Urinary bladder (tissue), 4 donors: ENCODE results near the gene STAT5A. TPM values are rescaled to one million over a fixed set of nuclear protein-coding genes. Genes with fewer than 3 reads are reported as not detected.
"Not testable (repeated sequence)": the region's sequence is repeated elsewhere in the genome, so short reads cannot be mapped to it uniquely, and the experiment has no call there.

Experiments used
- DNase-seq: peaks from one replicate; pipeline ENCODE4 v3.0.0-alpha.2; 2015; ENCODE audit errors: extremely low spot score
- H3K27ac ChIP-seq: one replicate; pipeline ENCODE4 v1.5.1; 2013; ENCODE audit warnings: low read depth, mild to moderate bottlenecking, moderate library complexity
- H3K36me3 ChIP-seq: one replicate; pipeline ENCODE4 v1.6.1; 2013; ENCODE audit warnings: mild to moderate bottlenecking, moderate library complexity; ENCODE audit not compliant: insufficient read depth
- H3K4me1 ChIP-seq: one replicate; pipeline ENCODE4 v1.6.1; 2013; ENCODE audit warnings: mild to moderate bottlenecking, moderate library complexity; ENCODE audit not compliant: insufficient read depth
- H3K4me3 ChIP-seq: one replicate; pipeline ENCODE4 v1.5.1; 2013; ENCODE audit warnings: low read depth, low read length
- WGBS: extraction: QIAGEN DNeasy Blood & Tissue Kit; methylation state at CpG from one replicate; pipeline ENCODE4 v1.1.7; 2013; 5-methylcytosine and 5-hydroxymethylcytosine counted together
- polyA plus RNA-seq: library from polyadenylated mRNA; stranded (reverse); fragments of 200-250 nt; gene quantifications from one replicate; pipeline ENCODE4 v1.2.3, GENCODE V29; 2013
- total RNA-seq: library from RNA; depleted of rRNA; stranded (reverse); fragments of >200 nt; gene quantifications from one replicate; pipeline ENCODE4 v1.2.3, GENCODE V29; 2014
- donor health status: healthy with polysubstance abuse.
- donor health status: healthy.

STAT5A gene
- 14.9 TPM for total RNA-seq
- 34.0 TPM for polyA plus RNA-seq

DNA sequence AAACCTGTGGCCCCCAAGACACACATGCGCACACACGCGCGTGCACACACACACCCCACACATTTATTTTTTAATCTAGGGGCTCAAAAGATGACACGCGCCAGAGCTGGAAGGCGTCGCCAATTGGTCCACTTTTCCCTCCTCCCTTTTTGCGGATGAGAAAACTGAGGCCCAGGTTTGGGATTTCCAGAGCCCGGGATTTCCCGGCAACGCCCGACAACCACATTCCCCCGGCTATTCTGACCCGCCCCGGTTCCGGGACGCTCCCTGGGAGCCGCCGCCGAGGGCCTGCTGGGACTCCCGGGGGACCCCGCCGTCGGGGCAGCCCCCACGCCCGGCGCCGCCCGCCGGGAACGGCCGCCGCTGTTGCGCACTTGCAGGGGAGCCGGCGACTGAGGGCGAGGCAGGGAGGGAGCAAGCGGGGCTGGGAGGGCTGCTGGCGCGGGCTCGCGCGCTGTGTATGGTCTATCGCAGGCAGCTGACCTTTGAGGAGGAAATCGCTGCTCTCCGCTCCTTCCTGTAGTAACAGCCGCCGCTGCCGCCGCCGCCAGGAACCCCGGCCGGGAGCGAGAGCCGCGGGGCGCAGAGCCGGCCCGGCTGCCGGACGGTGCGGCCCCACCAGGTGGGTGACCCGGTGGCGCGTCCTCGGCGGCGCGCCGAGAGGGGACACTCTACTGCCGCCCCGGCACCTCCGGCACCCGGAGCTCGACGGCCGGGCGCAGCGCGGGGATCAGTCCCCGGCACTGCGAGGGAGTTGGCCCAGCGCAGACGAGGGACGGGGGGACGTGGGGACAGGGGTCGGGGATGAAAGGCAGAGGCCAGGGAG, at the start of gene STAT5A:
STAT5A (plus strand) TSS at position 522 of the 826 bp plus-strand sequence. CDS start 914 bp downstream, outside the sequence.
- Histone ChIP-seq H3K27ac (peak within 1 kb of the TSS; percentile 73), H3K4me1 (no peaks in the 10 kb centered on the region), H3K4me3 (peak within 1 kb of the TSS; percentile 85), H3K36me3 (no peaks in the 10 kb centered on the region)
- 4% methylated on average over 88 of the region's 88 CpGs for WGBS
- DNase-seq = no peak

DNA sequence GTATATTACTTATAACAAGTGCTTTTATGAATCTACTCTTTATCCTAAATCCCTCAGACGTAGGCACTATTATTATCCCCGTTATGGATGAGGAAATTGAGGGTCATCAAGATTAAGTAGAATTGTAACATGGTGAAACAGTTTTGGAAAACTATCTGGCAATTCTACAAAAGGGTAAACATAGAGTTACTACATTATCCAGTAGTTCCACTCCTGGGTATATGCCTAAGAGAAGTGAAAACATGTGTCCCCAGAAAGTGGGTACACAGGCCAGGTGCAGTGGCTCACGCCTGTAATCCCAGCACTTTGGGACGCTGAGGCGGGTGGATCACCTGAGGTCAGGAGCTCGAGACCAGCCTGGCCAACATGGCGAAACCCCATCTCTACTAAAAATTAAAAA, 48.7 kb upstream of the STAT5A start:
- not testable (repeated sequence) for H3K4me3 ChIP-seq, H3K4me1 ChIP-seq, DNase-seq, H3K27ac ChIP-seq, H3K36me3 ChIP-seq
- 85% methylated on average over 7 of the region's 7 CpGs for WGBS

GRCh38 chr17:42240201-42240600, 48.1 kb upstream of the STAT5A start:
- no peak for DNase-seq
- Histone ChIP-seq H3K4me1 (no peaks in the 10 kb centered on the region), H3K27ac (no peak overlapping the region), H3K36me3 (no peaks in the 10 kb centered on the region), H3K4me3 (no peak overlapping the region)
- 73% methylated on average over 5 of the region's 5 CpGs for WGBS

DNA sequence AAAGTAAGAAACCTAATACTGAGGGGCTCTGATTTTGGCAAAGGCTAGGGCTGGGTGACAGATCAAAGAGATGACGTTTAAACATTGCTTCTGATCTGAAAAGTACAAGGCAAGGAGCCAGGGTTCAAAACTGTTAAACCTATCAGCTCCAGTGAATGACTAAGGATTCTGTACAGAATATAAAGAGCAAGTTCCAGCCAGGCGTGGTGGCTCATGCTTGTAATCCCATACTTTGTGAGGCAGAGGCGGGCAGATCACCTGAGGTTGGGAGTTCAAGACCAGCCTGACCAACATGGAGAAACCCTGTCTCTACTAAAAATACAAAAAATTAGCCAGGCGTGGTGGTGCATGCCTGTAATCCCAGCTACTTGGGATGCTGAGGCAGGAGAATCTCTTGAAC, 47.4 kb upstream of the STAT5A start:
- not testable (repeated sequence) for H3K4me1 ChIP-seq, H3K36me3 ChIP-seq, H3K4me3 ChIP-seq, H3K27ac ChIP-seq, DNase-seq
- 78% methylated on average over 4 of the region's 4 CpGs for WGBS

- H3K36me3 ChIP-seq = no peaks in the 10 kb centered on the region
- H3K4me1 ChIP-seq = no peaks in the 10 kb centered on the region
- 96% methylated on average over 1 of the region's 1 CpG for WGBS
- H3K27ac ChIP-seq = no peak overlapping the region
- DNase-seq = no peak
- H3K4me3 ChIP-seq = no peak overlapping the region
Measured at GRCh38 chr17:42241871-42242270, 46.4 kb upstream of the STAT5A start.

DNA sequence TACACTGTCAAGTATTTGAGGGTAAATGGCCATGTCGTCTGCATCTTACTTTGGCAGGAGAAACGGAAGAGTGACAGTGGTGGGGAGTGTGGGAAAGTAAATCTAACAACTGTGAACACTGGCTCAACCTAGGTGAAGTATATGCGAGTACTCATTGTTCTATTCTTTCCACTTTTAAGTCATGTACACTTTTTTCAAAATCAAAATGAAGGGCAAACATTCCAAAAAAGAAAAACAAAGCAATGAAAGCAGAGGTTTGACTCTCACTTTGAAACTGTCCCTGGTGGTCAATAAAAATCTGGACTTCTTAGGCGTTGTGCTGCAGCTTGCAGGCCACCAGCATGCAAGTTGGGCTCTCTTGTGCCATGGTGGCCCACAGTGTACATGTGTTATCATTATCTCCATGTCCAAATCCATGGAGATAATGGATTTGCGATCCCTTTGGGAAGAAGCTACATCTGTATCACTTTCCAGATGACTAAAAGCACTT, 44.8 kb upstream of the STAT5A start:
- 75% methylated on average over 5 of the region's 5 CpGs for WGBS
- DNase-seq = no peak
- no peaks in the 10 kb centered on the region for H3K4me1 ChIP-seq
- no peaks in the 10 kb centered on the region for H3K36me3 ChIP-seq
- H3K27ac ChIP-seq = no peak overlapping the region
- H3K4me3 ChIP-seq = no peak overlapping the region

DNA sequence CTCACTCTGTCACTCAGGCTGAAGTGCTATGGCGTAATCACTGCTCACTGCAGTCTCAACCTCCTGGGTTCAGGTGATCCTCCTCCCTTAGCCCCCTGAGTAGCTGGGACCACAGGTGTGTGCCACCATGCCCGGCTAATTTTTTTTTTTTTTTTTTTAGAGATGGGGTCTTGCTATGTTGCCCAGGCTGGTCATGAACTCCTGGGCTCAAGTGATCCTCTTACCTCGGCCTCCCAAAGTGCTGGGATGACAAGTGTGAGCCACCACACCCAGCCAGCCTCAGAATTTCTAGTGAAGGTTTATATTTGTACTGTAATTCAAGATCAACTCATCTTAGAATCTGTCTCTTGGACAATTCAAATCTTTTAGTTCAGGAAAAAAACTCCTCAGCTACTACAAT, 44.2 kb upstream of the STAT5A start:
- H3K4me1 ChIP-seq, H3K27ac ChIP-seq: not testable (repeated sequence)
- 93% methylated on average over 3 of the region's 3 CpGs for WGBS

DNA sequence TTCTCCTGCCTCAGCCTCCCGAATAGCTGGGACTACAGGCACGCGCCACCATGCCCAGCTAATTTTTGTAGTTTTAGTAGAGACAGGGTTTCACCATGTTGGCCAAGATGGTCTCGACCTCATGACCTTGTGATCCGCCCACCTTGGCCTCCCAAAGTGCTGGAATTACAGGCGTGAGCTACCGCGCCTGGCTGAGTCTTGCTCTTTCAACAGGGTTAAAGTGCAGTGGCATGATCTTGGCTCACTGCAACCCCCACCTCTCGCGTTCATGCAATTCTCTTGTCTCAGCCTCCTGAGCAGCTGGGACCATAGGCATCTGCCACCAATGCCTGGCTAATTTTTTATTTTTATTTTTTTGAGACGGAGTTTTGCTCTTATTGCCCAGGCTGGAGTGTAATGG, 43.1 kb upstream of the STAT5A start:
- not testable (repeated sequence) for H3K36me3 ChIP-seq, DNase-seq, H3K4me3 ChIP-seq, H3K27ac ChIP-seq, H3K4me1 ChIP-seq
- 96% methylated on average over 11 of the region's 11 CpGs for WGBS

More for the DNA sequence above, 44.2 kb upstream of the STAT5A start:
- H3K4me3 ChIP-seq, DNase-seq, H3K36me3 ChIP-seq: not testable (repeated sequence)

GRCh38 chr17:42246515-42246914, 41.8 kb upstream of the STAT5A start:
- 79% methylated on average over 7 of the region's 7 CpGs for WGBS
- peaks cover 3% of the 10 kb centered on the region for H3K4me1 ChIP-seq
- DNase-seq = no peak
- H3K36me3 ChIP-seq = no peaks in the 10 kb centered on the region
- no peak overlapping the region for H3K27ac ChIP-seq
- no peak overlapping the region for H3K4me3 ChIP-seq

- Histone ChIP-seq H3K27ac (no peak overlapping the region), H3K4me3 (no peak overlapping the region), H3K36me3 (no peaks in the 10 kb centered on the region), H3K4me1 (peaks cover 3% of the 10 kb centered on the region)
- DNase-seq = no peak
- 86% methylated on average over 5 of the region's 5 CpGs for WGBS
Measured at GRCh38 chr17:42247734-42248133, 40.6 kb upstream of the STAT5A start.

DNA sequence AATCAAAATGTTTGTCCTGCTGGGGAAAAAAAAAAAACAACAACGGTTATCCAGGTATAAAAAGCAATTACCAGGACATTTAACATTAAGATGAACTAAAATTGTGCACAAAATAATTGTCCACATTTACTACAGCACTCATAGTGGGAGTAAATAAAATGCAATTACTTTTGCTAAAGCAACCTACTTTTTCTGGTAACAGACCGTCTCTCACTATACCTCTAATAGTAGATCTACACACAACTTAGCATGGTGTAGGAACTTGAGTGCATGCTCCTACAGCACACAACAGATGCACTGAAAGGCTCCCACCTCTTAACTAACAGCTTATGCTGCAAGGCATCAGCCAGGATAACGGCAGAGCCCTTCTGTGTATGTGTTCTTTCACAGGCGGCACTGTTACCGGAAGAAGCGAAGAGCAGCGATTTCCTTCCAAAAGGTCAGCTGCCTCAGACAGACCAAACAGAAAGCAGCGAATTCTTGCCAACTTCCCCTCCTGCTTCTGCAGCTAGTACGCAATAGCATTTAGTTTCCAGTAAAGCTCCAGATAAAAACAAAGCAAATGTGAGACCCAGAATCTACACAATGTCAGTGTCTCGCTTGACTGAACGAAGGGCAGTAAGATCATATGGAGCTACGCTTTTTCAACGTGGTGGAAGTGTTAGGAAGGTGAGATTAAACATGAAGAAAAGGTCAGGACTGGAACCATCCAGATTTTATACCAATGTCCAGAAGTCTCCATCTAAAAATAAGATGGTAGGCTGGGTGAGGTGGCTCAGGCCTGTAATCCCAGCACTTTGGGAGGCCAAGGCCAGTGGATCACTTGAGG, 39.7 kb upstream of the STAT5A start:
- Histone ChIP-seq H3K4me1 (peaks cover 3% of the 10 kb centered on the region), H3K4me3 (no peak overlapping the region), H3K36me3 (no peaks in the 10 kb centered on the region), H3K27ac (peak overlapping the region; percentile 83)
- peak; percentile 36 for DNase-seq
- 11% methylated on average over 13 of the region's 13 CpGs for WGBS

GRCh38 chr17:42249681-42250446, 38.4 kb upstream of the STAT5A start:
- Histone ChIP-seq H3K36me3 (no peaks in the 10 kb centered on the region), H3K4me1 (peaks cover 3% of the 10 kb centered on the region), H3K4me3 (no peak overlapping the region), H3K27ac (no peak overlapping the region)
- DNase-seq = no peak
- WGBS = 83% methylated on average over 14 of the region's 14 CpGs

GRCh38 chr17:42251115-42251514, 37.2 kb upstream of the STAT5A start:
- H3K4me1 ChIP-seq = peaks cover 3% of the 10 kb centered on the region
- no peak overlapping the region for H3K4me3 ChIP-seq
- no peak for DNase-seq
- no peaks in the 10 kb centered on the region for H3K36me3 ChIP-seq
- no peak overlapping the region for H3K27ac ChIP-seq
- WGBS = 64% methylated on average over 2 of the region's 2 CpGs
